ENCODE measurements around the gene IL36B.

Gene IL36B

GRCh38 chr2:113015042-113015441, 37.6 kb downstream of the IL36B start:
- DNase-seq (ENCODE audit: low read depth) = no peak
- in situ Hi-C loops (cut with HindIII; ENCODE audit: low sequenced_read_pairs) = no loop called here
- no peak overlapping the region for H3K4me3 ChIP-seq (ENCODE audit: low read depth, low read length)
- no peak for TF ChIP-seq CTCF (IDR thresholded peaks at IDR 0.05; ENCODE audit: low read depth, low read length, missing control alignments)

- DNase-seq (ENCODE audit: low read depth) = no peak
- TF ChIP-seq CTCF (IDR thresholded peaks at IDR 0.05; ENCODE audit: low read depth, low read length, missing control alignments) = no peak
- no peak overlapping the region for H3K4me3 ChIP-seq (ENCODE audit: low read depth, low read length)
- in situ Hi-C loops (cut with HindIII; ENCODE audit: low sequenced_read_pairs) = no loop called here
Measured at GRCh38 chr2:113014067-113014466, 38.6 kb downstream of the IL36B start.

GRCh38 chr2:113013336-113013661, 39.4 kb downstream of the IL36B start:
- no peak for DNase-seq (ENCODE audit: low read depth)
- in situ Hi-C loops (cut with HindIII; ENCODE audit: low sequenced_read_pairs) = no loop called here
- TF ChIP-seq CTCF (IDR thresholded peaks at IDR 0.05; ENCODE audit: low read depth, low read length, missing control alignments) = no peak
- H3K4me3 ChIP-seq (ENCODE audit: low read depth, low read length) = no peak overlapping the region

- in situ Hi-C loops (cut with HindIII; ENCODE audit: low sequenced_read_pairs) = no loop called here
- no peak for TF ChIP-seq CTCF (IDR thresholded peaks at IDR 0.05; ENCODE audit: low read depth, low read length, missing control alignments)
- DNase-seq (ENCODE audit: low read depth) = no peak
- no peak overlapping the region for H3K4me3 ChIP-seq (ENCODE audit: low read depth, low read length)
Measured at GRCh38 chr2:113012436-113013335, 40.0 kb downstream of the IL36B start.

GRCh38 chr2:113011108-113011507, 41.6 kb downstream of the IL36B start:
- no peak overlapping the region for H3K4me3 ChIP-seq (ENCODE audit: low read depth, low read length)
- in situ Hi-C loops (cut with HindIII; ENCODE audit: low sequenced_read_pairs) = no loop called here
- DNase-seq (ENCODE audit: low read depth) = no peak
- no peak for TF ChIP-seq CTCF (IDR thresholded peaks at IDR 0.05; ENCODE audit: low read depth, low read length, missing control alignments)

- no peak overlapping the region for H3K4me3 ChIP-seq (ENCODE audit: low read depth, low read length)
- no peak for DNase-seq (ENCODE audit: low read depth)
- in situ Hi-C loops (cut with HindIII; ENCODE audit: low sequenced_read_pairs) = no loop called here
- TF ChIP-seq CTCF (IDR thresholded peaks at IDR 0.05; ENCODE audit: low read depth, low read length, missing control alignments) = no peak
Measured at GRCh38 chr2:113010088-113010487, 42.6 kb downstream of the IL36B start.

Measured in astrocyte of the cerebellum (primary cell).